Endothelial cell of umbilical vein (primary cell): ENCODE results near the gene MRPL41. TPM values are rescaled to one million over a fixed set of nuclear protein-coding genes. Genes with fewer than 3 reads are reported as not detected.

Source experiments
- BruUV-seq: library from RNA; stranded (reverse); fragments of 400-500 nt; replicated peaks from 2 replicates; lab custom pipeline; 2021; lab: Mats Ljungman, UMichigan
- CTCF ChIA-PET: fragments of 300-600, 350-600 bp; sonication (Branson Sonifier 250); formaldehyde crosslinking; loops from one replicate; lab custom pipeline; 2021; ENCODE audit warnings: antibody characterized with exemption, inconsistent platforms; lab: Charles Lee
- POLR2A ChIA-PET: fragments of 300-600, 350-600 bp; sonication (Branson Sonifier 250); formaldehyde crosslinking; loops from one replicate; lab custom pipeline; 2021; ENCODE audit warnings: antibody characterized with exemption, inconsistent platforms; lab: Charles Lee
- DNase-seq: peaks from one replicate; pipeline ENCODE4 v3.0.0-alpha.2; 2011; ENCODE audit warnings: low read depth, low spot score
- FAIRE-seq: peaks from 2 replicates; lab custom pipeline; 2011; peaks lifted over from hg19 to GRCh38; lab: Jason Lieb, UNC
- H2AFZ ChIP-seq: 2 replicates; pipeline ENCODE4 v1.6.0; 2012; ENCODE audit warnings: low read depth, low read length, control low read depth, inconsistent platforms
- H3K27ac ChIP-seq: 2 replicates; pipeline ENCODE4 v1.5.1; 2011; ENCODE audit warnings: low read depth, mild to moderate bottlenecking, control low read depth, low read length, moderate library complexity; ENCODE audit not compliant: insufficient read depth
- H3K27me3 ChIP-seq, 2 experiments: 2 replicates each; pipeline versions ENCODE4 v1.6.0 to v1.6.1; 2011; ENCODE audit warnings: low read length in 2 of 2, mixed read lengths in 1 of 2; ENCODE audit not compliant: control insufficient read depth in 2 of 2, insufficient read depth in 2 of 2
- H3K36me3 ChIP-seq, 2 experiments: 2 replicates in 1 of 2; 3 replicates in 1 of 2; pipeline ENCODE4 v1.5.1; 2011; ENCODE audit warnings: low read length in 2 of 2, mild to moderate bottlenecking in 1 of 2, moderate library complexity in 1 of 2; ENCODE audit not compliant: control insufficient read depth in 2 of 2, insufficient read depth in 2 of 2; ENCODE audit errors: extremely low read depth in 1 of 2
- H3K4me1 ChIP-seq: 3 replicates; pipeline ENCODE4 v1.5.1; 2011; ENCODE audit warnings: mild to moderate bottlenecking, low read length; ENCODE audit not compliant: control insufficient read depth, insufficient read depth; ENCODE audit errors: extremely low read depth
- H3K4me2 ChIP-seq: 2 replicates; pipeline ENCODE4 v1.6.1; 2011; ENCODE audit warnings: low read length, control low read depth, mixed read lengths; ENCODE audit not compliant: insufficient read depth
- H3K4me3 ChIP-seq, 3 experiments: fragments of 200-600 bp in 1 of 3; sonication (generic), shearing (Covaris generic) in 1 of 3; replicated peaks in 1 of 3; 2 replicates each; pipeline ENCODE4 v1.5.1; 2011 to 2016; ENCODE audit warnings: control low read depth in 3 of 3, low read length in 3 of 3, mild to moderate bottlenecking in 2 of 3, inconsistent platforms in 1 of 3, low read depth in 1 of 3, moderate library complexity in 1 of 3; ENCODE audit not compliant: insufficient read depth in 1 of 3
- H3K79me2 ChIP-seq: 2 replicates; pipeline ENCODE4 v1.6.0; 2012; ENCODE audit warnings: low read length, inconsistent platforms; ENCODE audit not compliant: control insufficient read depth, insufficient read depth
- H3K9ac ChIP-seq: replicated peaks from 2 replicates; pipeline ENCODE3; 2011; ENCODE audit warnings: low read length, control low read depth; ENCODE audit not compliant: insufficient read depth; ENCODE audit errors: extremely low read depth
- H3K9me1 ChIP-seq: replicated peaks from 3 replicates; pipeline ENCODE4 v1.6.0; 2011; ENCODE audit warnings: mild to moderate bottlenecking, low read length; ENCODE audit not compliant: control insufficient read depth, insufficient read depth; ENCODE audit errors: extremely low read depth
- H3K9me3 ChIP-seq: replicated peaks from 2 replicates; pipeline ENCODE4 v1.5.1; 2012; ENCODE audit warnings: low read length, inconsistent platforms; ENCODE audit not compliant: control insufficient read depth, insufficient read depth
- H4K20me1 ChIP-seq: replicated peaks from 2 replicates; pipeline ENCODE3; 2011; ENCODE audit warnings: mild to moderate bottlenecking, low read length; ENCODE audit not compliant: control insufficient read depth, insufficient read depth; ENCODE audit errors: extremely low read depth
- EZH2 ChIP-seq: IDR thresholded peaks from 2 replicates; pipeline ENCODE4 v1.6.1; 2012; ENCODE audit warnings: borderline replicate concordance, low read depth, mild to moderate bottlenecking, moderate library complexity, low read length, inconsistent platforms; ENCODE audit not compliant: severe bottlenecking
- FOS ChIP-seq: IDR thresholded peaks from 2 replicates; pipeline ENCODE4 v1.6.1; 2011; ENCODE audit warnings: mild to moderate bottlenecking, low read length, moderate library complexity, borderline replicate concordance; ENCODE audit not compliant: insufficient read depth
- GATA2 ChIP-seq: IDR thresholded peaks from 2 replicates; pipeline ENCODE4 v1.7.0; 2011; ENCODE audit warnings: low read depth, mild to moderate bottlenecking, moderate library complexity, mixed read lengths, low read length; ENCODE audit not compliant: insufficient read length, insufficient read depth
- JUN ChIP-seq: IDR thresholded peaks from 2 replicates; pipeline ENCODE4 v1.6.1; 2011; ENCODE audit warnings: borderline replicate concordance, low read depth; ENCODE audit not compliant: insufficient read length, insufficient read depth
- MYC ChIP-seq: IDR thresholded peaks from one replicate; pipeline ENCODE4 v1.6.1; 2011; ENCODE audit warnings: mild to moderate bottlenecking, low read depth, low read length
- POLR2A ChIP-seq: IDR thresholded peaks from 2 replicates; pipeline ENCODE4 v1.6.1; 2012; ENCODE audit warnings: low read depth, mild to moderate bottlenecking, control low read depth, low read length
- POLR2AphosphoS5 ChIP-seq: IDR thresholded peaks from 2 replicates; pipeline ENCODE4 v1.6.1; 2012; ENCODE audit warnings: low read depth, mild to moderate bottlenecking, control low read depth, low read length, moderate library complexity; ENCODE audit not compliant: insufficient read depth
- dilution Hi-C: fragments of 300-500 bp; cut with MboI; formaldehyde crosslinking; loops from one replicate; pipeline ENCODE4 v1.15.0; 2019; ENCODE audit warnings: low sequenced_read_pairs; ENCODE audit not compliant: extremely low pct_ligation_motif_present
- intact Hi-C: fragments of 100-400 bp; cut with micrococcal nuclease; formaldehyde crosslinking; loops from one replicate; pipeline ENCODE4 v1.10.0; 2022
- polyA plus RNA-seq, 4 experiments: library from polyadenylated mRNA; depleted of rRNA in 3 of 4; stranded (reverse) in 3 of 4; unstranded in 1 of 4; fragments of >200 nt; gene quantifications; 2 replicates each; pipeline versions ENCODE4 v1.2.1 to v1.2.3, GENCODE V29; 2011 to 2012; ENCODE audit warnings: missing spikeins in 1 of 4
- total RNA-seq: library from RNA; stranded (reverse); gene quantifications from 2 replicates; pipeline ENCODE4 v1.2.3, GENCODE V29; 2021
- TF ChIP-seq, protein P1 (sequence below), 2 donors: IDR thresholded peaks; 1 replicate in 1 of 2; 2 replicates in 1 of 2; pipeline ENCODE4 v1.5.1; 2011; ENCODE audit warnings: low read length in 2 of 2, mild to moderate bottlenecking in 2 of 2, moderate library complexity in 2 of 2, control low read depth in 1 of 2, inconsistent platforms in 1 of 2, low read depth in 1 of 2; ENCODE audit not compliant: insufficient read depth in 1 of 2; ENCODE audit errors: extremely low read depth in 1 of 2
- TF ChIP-seq, protein P2 (sequence below): IDR thresholded peaks from 2 replicates; pipeline ENCODE4 v1.6.1; 2011; ENCODE audit not compliant: insufficient read depth, insufficient read length

Gene MRPL41
- total and polyA plus RNA-seq, 2 donors (not counting 3 experiments of a cell fraction or from before 2014, with no cell fraction given) = 50.4 to 50.7 TPM

DNA sequence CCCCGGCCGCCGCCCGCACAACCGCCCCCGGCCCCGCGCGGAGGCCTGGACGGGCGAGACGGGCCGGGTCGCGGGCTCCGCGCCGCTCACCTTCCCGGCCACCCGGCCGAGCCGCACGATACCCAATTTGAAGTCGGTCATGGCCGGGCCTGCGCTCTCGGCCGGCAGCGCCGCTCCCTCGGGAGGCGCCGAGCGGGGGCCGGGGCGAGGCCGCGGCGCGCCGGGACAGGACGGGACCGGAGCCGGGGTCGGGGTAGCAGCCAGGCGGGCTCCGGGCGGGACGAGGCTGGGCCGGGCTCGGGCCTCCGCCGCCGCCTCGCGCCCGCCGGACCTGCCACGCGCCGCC is 38.4 kb downstream of the MRPL41 start:
- CTCF ChIA-PET = interaction anchor here (0.7 to 1.6 kb wide), 4 partner anchors 10 to 15 kb away, joined by 3 to 8 read pairs (median 4); no protein-coding TSS in a partner anchor
- DNase-seq (no peak), FAIRE-seq (no peak)
- BruUV-seq = no TSS peak
- TF ChIP-seq, protein P1, sequence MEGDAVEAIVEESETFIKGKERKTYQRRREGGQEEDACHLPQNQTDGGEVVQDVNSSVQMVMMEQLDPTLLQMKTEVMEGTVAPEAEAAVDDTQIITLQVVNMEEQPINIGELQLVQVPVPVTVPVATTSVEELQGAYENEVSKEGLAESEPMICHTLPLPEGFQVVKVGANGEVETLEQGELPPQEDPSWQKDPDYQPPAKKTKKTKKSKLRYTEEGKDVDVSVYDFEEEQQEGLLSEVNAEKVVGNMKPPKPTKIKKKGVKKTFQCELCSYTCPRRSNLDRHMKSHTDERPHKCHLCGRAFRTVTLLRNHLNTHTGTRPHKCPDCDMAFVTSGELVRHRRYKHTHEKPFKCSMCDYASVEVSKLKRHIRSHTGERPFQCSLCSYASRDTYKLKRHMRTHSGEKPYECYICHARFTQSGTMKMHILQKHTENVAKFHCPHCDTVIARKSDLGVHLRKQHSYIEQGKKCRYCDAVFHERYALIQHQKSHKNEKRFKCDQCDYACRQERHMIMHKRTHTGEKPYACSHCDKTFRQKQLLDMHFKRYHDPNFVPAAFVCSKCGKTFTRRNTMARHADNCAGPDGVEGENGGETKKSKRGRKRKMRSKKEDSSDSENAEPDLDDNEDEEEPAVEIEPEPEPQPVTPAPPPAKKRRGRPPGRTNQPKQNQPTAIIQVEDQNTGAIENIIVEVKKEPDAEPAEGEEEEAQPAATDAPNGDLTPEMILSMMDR (IDR thresholded peaks at IDR 0.05; ENCODE audit: extremely low read depth in 1 of 2, insufficient read depth in 1 of 2, low read depth in 1 of 2, low read length in 2 of 2) = no peak
- TF ChIP-seq POLR2A = no peak
- no peak for TF ChIP-seq GATA2
- TF ChIP-seq FOS = no peak
- no peak for TF ChIP-seq JUN
- TF ChIP-seq, protein P2, sequence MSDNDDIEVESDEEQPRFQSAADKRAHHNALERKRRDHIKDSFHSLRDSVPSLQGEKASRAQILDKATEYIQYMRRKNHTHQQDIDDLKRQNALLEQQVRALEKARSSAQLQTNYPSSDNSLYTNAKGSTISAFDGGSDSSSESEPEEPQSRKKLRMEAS = no peak
- TF ChIP-seq POLR2AphosphoS5 = no peak
- TF ChIP-seq EZH2 = no peak
- TF ChIP-seq MYC = no peak
- dilution Hi-C loops (no loop called here), intact Hi-C loops (loop anchor here (1.0 kb wide), 3 partner anchors 15 to 39 kb away; partner anchors contain the start of genes ARRDC1 and MRPL41)
- Histone ChIP-seq H3K27ac (no peak overlapping the region), H4K20me1 (no peaks in the 10 kb centered on the region), H3K4me1 (peaks cover 9% of the 10 kb centered on the region), H3K9ac (no peak overlapping the region), H3K4me2 (no peak overlapping the region), H3K79me2 (peaks cover 18% of the 10 kb centered on the region), H3K36me3 (peaks cover 13 to 27% of the 10 kb centered on the region in 2 experiments), H3K9me1 (no peaks in the 10 kb centered on the region), H2AFZ (peak overlapping the region; percentile 42), H3K27me3 (no peaks in the 10 kb centered on the region), H3K9me3 (no peaks in the 10 kb centered on the region), H3K4me3 (peak overlapping the region in 1 of 3 experiments; percentile 80)
- POLR2A ChIA-PET = no interaction called here
